ENCODE measurements around the gene IGDCC3. TPM values are rescaled to one million over a fixed set of nuclear protein-coding genes. Genes with fewer than 3 reads are reported as not detected.

The IGDCC3 gene
- total RNA-seq, 4 donors from 2014 or later = 0.82 to 5.5 TPM; not detected in 2

GRCh38 chr15:65312400-65312916, 65.3 kb downstream of the IGDCC3 start:
- peak in 1 of 2 donors; percentile 40 for DNase-seq
- no peak overlapping the region for H3K27ac ChIP-seq
- H3K27me3 ChIP-seq = no peaks in the 10 kb centered on the region
- no peaks in the 10 kb centered on the region for H3K4me1 ChIP-seq
- no peak for TF ChIP-seq POLR2A (IDR thresholded peaks at IDR 0.05)
- TF ChIP-seq, protein P1, sequence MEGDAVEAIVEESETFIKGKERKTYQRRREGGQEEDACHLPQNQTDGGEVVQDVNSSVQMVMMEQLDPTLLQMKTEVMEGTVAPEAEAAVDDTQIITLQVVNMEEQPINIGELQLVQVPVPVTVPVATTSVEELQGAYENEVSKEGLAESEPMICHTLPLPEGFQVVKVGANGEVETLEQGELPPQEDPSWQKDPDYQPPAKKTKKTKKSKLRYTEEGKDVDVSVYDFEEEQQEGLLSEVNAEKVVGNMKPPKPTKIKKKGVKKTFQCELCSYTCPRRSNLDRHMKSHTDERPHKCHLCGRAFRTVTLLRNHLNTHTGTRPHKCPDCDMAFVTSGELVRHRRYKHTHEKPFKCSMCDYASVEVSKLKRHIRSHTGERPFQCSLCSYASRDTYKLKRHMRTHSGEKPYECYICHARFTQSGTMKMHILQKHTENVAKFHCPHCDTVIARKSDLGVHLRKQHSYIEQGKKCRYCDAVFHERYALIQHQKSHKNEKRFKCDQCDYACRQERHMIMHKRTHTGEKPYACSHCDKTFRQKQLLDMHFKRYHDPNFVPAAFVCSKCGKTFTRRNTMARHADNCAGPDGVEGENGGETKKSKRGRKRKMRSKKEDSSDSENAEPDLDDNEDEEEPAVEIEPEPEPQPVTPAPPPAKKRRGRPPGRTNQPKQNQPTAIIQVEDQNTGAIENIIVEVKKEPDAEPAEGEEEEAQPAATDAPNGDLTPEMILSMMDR (IDR thresholded peaks at IDR 0.05) = no peak
- no peaks in the 10 kb centered on the region for H3K9me3 ChIP-seq
- no peak overlapping the region for H3K4me3 ChIP-seq
- intact Hi-C loops (cut with DNase I; ENCODE audit: low total_unique reads) = no loop called here
- no peaks in the 10 kb centered on the region for H3K36me3 ChIP-seq

DNA sequence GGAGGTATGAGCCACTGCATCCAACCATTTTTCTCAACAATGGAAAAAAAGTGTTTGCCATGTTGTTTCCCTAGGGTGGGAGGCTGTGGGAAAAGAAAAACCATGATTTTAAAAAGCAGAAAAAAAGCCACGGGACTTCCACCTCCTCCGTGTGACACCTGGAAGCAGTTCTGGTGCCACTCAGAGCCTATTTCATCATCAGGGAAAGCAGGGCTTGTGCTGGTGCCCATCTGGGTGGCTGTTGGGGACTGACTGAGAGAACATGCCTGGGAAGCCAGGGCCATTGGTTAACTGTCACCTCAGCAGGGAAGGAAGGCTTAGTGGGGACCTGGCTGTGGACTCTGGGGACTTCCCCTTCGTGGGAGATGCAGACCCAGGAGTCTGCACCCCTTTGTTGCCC, 66.0 kb downstream of the IGDCC3 start:
- no peak for DNase-seq
- H3K27ac ChIP-seq = no peak overlapping the region
- no peak for TF ChIP-seq POLR2A (IDR thresholded peaks at IDR 0.05)
- TF ChIP-seq, protein P1 (IDR thresholded peaks at IDR 0.05) = no peak
- no peak overlapping the region for H3K4me3 ChIP-seq
- no peaks in the 10 kb centered on the region for H3K4me1 ChIP-seq
- H3K9me3 ChIP-seq = no peaks in the 10 kb centered on the region
- no peaks in the 10 kb centered on the region for H3K27me3 ChIP-seq
- intact Hi-C loops (cut with DNase I; ENCODE audit: low total_unique reads) = no loop called here
- H3K36me3 ChIP-seq = no peaks in the 10 kb centered on the region

GRCh38 chr15:65310431-65311137, 67.2 kb downstream of the IGDCC3 start:
- Histone ChIP-seq H3K9me3 (no peaks in the 10 kb centered on the region), H3K4me3 (no peak overlapping the region), H3K27ac (no peak overlapping the region), H3K36me3 (no peaks in the 10 kb centered on the region), H3K27me3 (no peaks in the 10 kb centered on the region), H3K4me1 (no peaks in the 10 kb centered on the region)
- DNase-seq = no peak
- intact Hi-C loops (cut with DNase I; ENCODE audit: low total_unique reads) = no loop called here
- no peak for TF ChIP-seq POLR2A (IDR thresholded peaks at IDR 0.05)
- TF ChIP-seq, protein P1 (IDR thresholded peaks at IDR 0.05) = no peak

DNA sequence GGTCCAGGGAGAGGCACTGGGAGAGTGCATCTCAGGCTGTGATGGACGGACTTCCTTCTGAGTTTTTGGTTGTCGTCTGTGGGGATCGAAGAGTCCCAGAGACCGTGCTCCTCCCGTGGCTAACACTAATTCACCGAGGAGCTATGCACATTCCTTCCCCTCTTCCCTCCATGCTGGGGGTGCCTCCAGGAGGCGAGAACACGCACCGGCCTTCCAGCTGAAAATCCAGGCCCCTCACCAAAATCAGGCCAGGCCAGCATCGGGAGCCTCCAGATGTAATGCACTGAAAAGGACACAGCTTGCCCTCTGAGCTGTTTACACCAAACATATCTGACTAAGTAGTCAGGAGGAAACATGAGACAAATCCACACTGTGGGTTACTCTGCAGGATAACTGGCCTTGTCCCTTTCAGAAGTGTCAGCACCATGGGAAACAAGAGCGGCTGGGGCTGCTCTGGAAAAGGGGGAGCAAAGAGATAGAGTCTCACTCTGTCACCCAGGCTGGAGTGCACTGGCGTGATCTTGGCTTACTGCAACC, 67.9 kb downstream of the IGDCC3 start:
- no peak for DNase-seq
- Histone ChIP-seq H3K4me3 (no peak overlapping the region), H3K27ac (no peak overlapping the region), H3K36me3 (no peaks in the 10 kb centered on the region), H3K9me3 (no peaks in the 10 kb centered on the region), H3K27me3 (no peaks in the 10 kb centered on the region), H3K4me1 (no peaks in the 10 kb centered on the region)
- intact Hi-C loops (cut with DNase I; ENCODE audit: low total_unique reads) = no loop called here
- TF ChIP-seq POLR2A (IDR thresholded peaks at IDR 0.05) = no peak
- TF ChIP-seq, protein P1 (IDR thresholded peaks at IDR 0.05) = no peak

- Histone ChIP-seq H3K9me3 (no peaks in the 10 kb centered on the region), H3K27ac (no peak overlapping the region), H3K36me3 (no peaks in the 10 kb centered on the region), H3K27me3 (no peaks in the 10 kb centered on the region), H3K4me1 (no peaks in the 10 kb centered on the region), H3K4me3 (no peak overlapping the region)
- no peak for DNase-seq
- intact Hi-C loops (cut with DNase I; ENCODE audit: low total_unique reads) = no loop called here
- TF ChIP-seq, protein P1 (IDR thresholded peaks at IDR 0.05) = no peak
- no peak for TF ChIP-seq POLR2A (IDR thresholded peaks at IDR 0.05)
These were observed 69.8 kb downstream of the IGDCC3 start for GRCh38 chr15:65307978-65308377.

Measured in uterus (tissue), 4 donors.